ENCODE results near the gene ZMYND8.
"Not testable (repeated sequence)": the region's sequence is repeated elsewhere in the genome, so short reads cannot be mapped to it uniquely, and the experiment has no call there.

ZMYND8 gene

GRCh38 chr20:47356526-47357295 lies at the start of gene ZMYND8:
Gene ZMYND8 (minus strand): TSS chr20:47356699. CDS start chr20:47356670, 29 bp downstream.
- H3K27ac ChIP-seq = peak within 1 kb of the TSS; percentile 98
- TF ChIP-seq CTCF (conservative IDR thresholded peaks at IDR 0.05) = no peak
- TF ChIP-seq ZFX (IDR thresholded peaks at IDR 0.05) = no peak

GRCh38 chr20:47405775-47406325 lies 49.4 kb upstream of the ZMYND8 start:
- TF ChIP-seq ZFX (IDR thresholded peaks at IDR 0.05) = no peak
- no peak for TF ChIP-seq CTCF (conservative IDR thresholded peaks at IDR 0.05)
- no peak overlapping the region for H3K27ac ChIP-seq

- TF ChIP-seq CTCF (conservative IDR thresholded peaks at IDR 0.05) (no peak), ZFX (IDR thresholded peaks at IDR 0.05) (no peak)
- H3K27ac ChIP-seq = no peak overlapping the region
Observed at GRCh38 chr20:47400685-47401084, 44.2 kb upstream of the ZMYND8 start.

- TF ChIP-seq ZFX (IDR thresholded peaks at IDR 0.05) (no peak), CTCF (conservative IDR thresholded peaks at IDR 0.05) (no peak)
Observed at GRCh38 chr20:47397652-47398301, 41.3 kb upstream of the ZMYND8 start.

GRCh38 chr20:47396762-47397476 lies 40.4 kb upstream of the ZMYND8 start:
- no peak overlapping the region for H3K27ac ChIP-seq
- no peak for TF ChIP-seq CTCF (conservative IDR thresholded peaks at IDR 0.05)
- TF ChIP-seq ZFX (IDR thresholded peaks at IDR 0.05) = no peak

More at GRCh38 chr20:47397652-47398301, 41.3 kb upstream of the ZMYND8 start:
- H3K27ac ChIP-seq = no peak overlapping the region

GRCh38 chr20:47393796-47394514 lies 37.5 kb upstream of the ZMYND8 start:
- H3K27ac ChIP-seq = not testable (repeated sequence)

GRCh38 chr20:47392721-47393073 lies 36.2 kb upstream of the ZMYND8 start:
- TF ChIP-seq ZFX (IDR thresholded peaks at IDR 0.05) = no peak
- no peak for TF ChIP-seq CTCF (conservative IDR thresholded peaks at IDR 0.05)

More at GRCh38 chr20:47392721-47393073, 36.2 kb upstream of the ZMYND8 start:
- H3K27ac ChIP-seq = no peak overlapping the region
